ENCODE results near the gene KAZN. TPM values are rescaled to one million over a fixed set of nuclear protein-coding genes. Genes with fewer than 3 reads are reported as not detected.

KAZN gene
- total RNA-seq, 1 experiment from 2014 or later: 15.6 TPM

- TF ChIP-seq EZH2 (IDR thresholded peaks at IDR 0.05; ENCODE audit: low read depth) (no peak), CTCF (conservative IDR thresholded peaks at IDR 0.05) (0 out of 2 replicates have a peak, but pooled peaks have one; percentile 15)
- H3K36me3 ChIP-seq (ENCODE audit: low read depth): no peaks in the 10 kb centered on the region
- H4K20me1 ChIP-seq (ENCODE audit: insufficient read depth): no peaks in the 10 kb centered on the region
- H3K27ac ChIP-seq: no peak overlapping the region
- H3K9me2 ChIP-seq (ENCODE audit: insufficient read depth): no peaks in the 10 kb centered on the region
- peaks cover 29% of the 10 kb centered on the region for H3K27me3 ChIP-seq (ENCODE audit: insufficient read depth, low read depth)
- no peaks in the 10 kb centered on the region for H3K9me3 ChIP-seq (ENCODE audit: insufficient read depth, low read depth)
- H3K79me2 ChIP-seq (ENCODE audit: low read depth): no peaks in the 10 kb centered on the region
- no peak overlapping the region for H3K4me2 ChIP-seq
- H3F3A ChIP-seq (ENCODE audit: insufficient read depth, low read depth): no peaks in the 10 kb centered on the region
- CTCF ChIA-PET: no interaction called here
- POLR2A ChIA-PET (ENCODE audit: unreplicated experiment): no interaction called here
- no peak overlapping the region for H2AFZ ChIP-seq
- intact Hi-C loops (cut with micrococcal nuclease; ENCODE audit: unreplicated experiment): no loop called here
- H3K4me1 ChIP-seq (replicated peaks; ENCODE audit: insufficient read depth): no peaks in the 10 kb centered on the region
- DNase-seq: peak in 1 of 2 experiments; percentile 30
- no TSS peak for BruUV-seq (replicated peaks)
- no peak overlapping the region for H3K4me3 ChIP-seq
Measured at GRCh38 chr1:14850563-14850962, 252.1 kb downstream of the KAZN start.

- Histone ChIP-seq H3K27me3 (ENCODE audit: insufficient read depth, low read depth) (peaks cover 33% of the 10 kb centered on the region), H2AFZ (no peak overlapping the region), H4K20me1 (ENCODE audit: insufficient read depth) (no peaks in the 10 kb centered on the region), H3F3A (ENCODE audit: insufficient read depth, low read depth) (no peaks in the 10 kb centered on the region), H3K4me3 (no peak overlapping the region), H3K4me2 (no peak overlapping the region), H3K9me3 (ENCODE audit: insufficient read depth, low read depth) (no peaks in the 10 kb centered on the region), H3K9me2 (ENCODE audit: insufficient read depth) (no peaks in the 10 kb centered on the region), H3K79me2 (ENCODE audit: low read depth) (no peaks in the 10 kb centered on the region), H3K36me3 (ENCODE audit: low read depth) (no peaks in the 10 kb centered on the region), H3K27ac (no peak overlapping the region), H3K4me1 (replicated peaks; ENCODE audit: insufficient read depth) (no peaks in the 10 kb centered on the region)
- no peak for TF ChIP-seq EZH2 (IDR thresholded peaks at IDR 0.05; ENCODE audit: low read depth)
- no peak for TF ChIP-seq CTCF (conservative IDR thresholded peaks at IDR 0.05)
- no peak for DNase-seq
- no TSS peak for BruUV-seq (replicated peaks)
- intact Hi-C loops (cut with micrococcal nuclease; ENCODE audit: unreplicated experiment): no loop called here
- ChIA-PET POLR2A (ENCODE audit: unreplicated experiment) (no interaction called here), CTCF (no interaction called here)
Measured at GRCh38 chr1:14851760-14852159, 253.3 kb downstream of the KAZN start.

- CTCF ChIA-PET: no interaction called here
- H3K36me3 ChIP-seq (ENCODE audit: low read depth): no peaks in the 10 kb centered on the region
- H3K27me3 ChIP-seq (ENCODE audit: insufficient read depth, low read depth): peaks cover 30% of the 10 kb centered on the region
- H3F3A ChIP-seq (ENCODE audit: insufficient read depth, low read depth): no peaks in the 10 kb centered on the region
- no TSS peak for BruUV-seq (replicated peaks)
- H3K27ac ChIP-seq: no peak overlapping the region
- intact Hi-C loops (cut with micrococcal nuclease; ENCODE audit: unreplicated experiment): no loop called here
- no peak overlapping the region for H2AFZ ChIP-seq
- no peak overlapping the region for H3K4me2 ChIP-seq
- H3K4me3 ChIP-seq: no peak overlapping the region
- DNase-seq: no peak
- TF ChIP-seq EZH2 (IDR thresholded peaks at IDR 0.05; ENCODE audit: low read depth) (no peak), CTCF (conservative IDR thresholded peaks at IDR 0.05) (no peak)
- H4K20me1 ChIP-seq (ENCODE audit: insufficient read depth): no peaks in the 10 kb centered on the region
- no peaks in the 10 kb centered on the region for H3K4me1 ChIP-seq (replicated peaks; ENCODE audit: insufficient read depth)
- no peaks in the 10 kb centered on the region for H3K79me2 ChIP-seq (ENCODE audit: low read depth)
- H3K9me3 ChIP-seq (ENCODE audit: insufficient read depth, low read depth): no peaks in the 10 kb centered on the region
- H3K9me2 ChIP-seq (ENCODE audit: insufficient read depth): no peaks in the 10 kb centered on the region
- POLR2A ChIA-PET (ENCODE audit: unreplicated experiment): no interaction called here
Measured at GRCh38 chr1:14852291-14852690, 253.8 kb downstream of the KAZN start.
